ENCODE measurements around the gene KRTAP3-3.

Gene KRTAP3-3

DNA sequence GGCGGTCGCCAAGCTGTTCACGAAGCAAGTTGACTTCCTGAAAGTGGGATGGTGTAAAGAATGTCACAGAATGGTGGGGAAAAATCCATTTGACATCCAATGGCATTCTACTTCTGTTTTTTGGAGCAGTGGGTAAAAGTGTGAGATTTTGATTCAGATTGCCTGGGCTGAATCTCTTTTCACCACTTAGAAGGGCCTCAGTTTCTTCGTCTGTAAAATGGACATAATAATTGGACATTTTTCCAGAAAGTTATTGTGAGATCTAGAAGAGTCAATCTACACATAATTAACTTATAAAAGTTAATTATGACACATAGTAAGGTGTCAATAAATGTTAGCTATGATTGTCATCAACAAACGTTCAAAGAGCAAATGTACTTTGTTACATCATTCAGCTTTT is 12.8 kb downstream of the KRTAP3-3 start:
- peaks cover 2% of the 10 kb centered on the region for H3K27me3 ChIP-seq (ENCODE audit: control insufficient read depth, low read length)
- no peaks in the 10 kb centered on the region for H3F3A ChIP-seq (ENCODE audit: control insufficient read depth, insufficient read depth)
- no peak overlapping the region for H3K27ac ChIP-seq (ENCODE audit: low read depth, low read length)
- TF ChIP-seq, protein P1, sequence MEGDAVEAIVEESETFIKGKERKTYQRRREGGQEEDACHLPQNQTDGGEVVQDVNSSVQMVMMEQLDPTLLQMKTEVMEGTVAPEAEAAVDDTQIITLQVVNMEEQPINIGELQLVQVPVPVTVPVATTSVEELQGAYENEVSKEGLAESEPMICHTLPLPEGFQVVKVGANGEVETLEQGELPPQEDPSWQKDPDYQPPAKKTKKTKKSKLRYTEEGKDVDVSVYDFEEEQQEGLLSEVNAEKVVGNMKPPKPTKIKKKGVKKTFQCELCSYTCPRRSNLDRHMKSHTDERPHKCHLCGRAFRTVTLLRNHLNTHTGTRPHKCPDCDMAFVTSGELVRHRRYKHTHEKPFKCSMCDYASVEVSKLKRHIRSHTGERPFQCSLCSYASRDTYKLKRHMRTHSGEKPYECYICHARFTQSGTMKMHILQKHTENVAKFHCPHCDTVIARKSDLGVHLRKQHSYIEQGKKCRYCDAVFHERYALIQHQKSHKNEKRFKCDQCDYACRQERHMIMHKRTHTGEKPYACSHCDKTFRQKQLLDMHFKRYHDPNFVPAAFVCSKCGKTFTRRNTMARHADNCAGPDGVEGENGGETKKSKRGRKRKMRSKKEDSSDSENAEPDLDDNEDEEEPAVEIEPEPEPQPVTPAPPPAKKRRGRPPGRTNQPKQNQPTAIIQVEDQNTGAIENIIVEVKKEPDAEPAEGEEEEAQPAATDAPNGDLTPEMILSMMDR (IDR thresholded peaks at IDR 0.05; ENCODE audit: low read depth, low read length, poor library complexity, severe bottlenecking): no peak
- TF ChIP-seq EZH2phosphoT487 (IDR thresholded peaks at IDR 0.05; ENCODE audit: borderline replicate concordance, low read length): no peak
- H3K4me3 ChIP-seq (ENCODE audit: low read length): no peak overlapping the region
- no peaks in the 10 kb centered on the region for H3K36me3 ChIP-seq (ENCODE audit: control insufficient read depth, low read length)
- H3K9me2 ChIP-seq (replicated peaks; ENCODE audit: control insufficient read depth, low read length): no peaks in the 10 kb centered on the region
- no peaks in the 10 kb centered on the region for H3K4me1 ChIP-seq (ENCODE audit: control insufficient read depth, low read length)
- no peak overlapping the region for H3K4me2 ChIP-seq (ENCODE audit: low read length)
- no peaks in the 10 kb centered on the region for H3K79me2 ChIP-seq (ENCODE audit: control insufficient read depth, low read length)
- H3K9me3 ChIP-seq (ENCODE audit: control insufficient read depth, insufficient read depth, low read length): no peaks in the 10 kb centered on the region
- H4K20me1 ChIP-seq (ENCODE audit: control insufficient read depth, insufficient read depth, low read depth, low read length): no peaks in the 10 kb centered on the region

DNA sequence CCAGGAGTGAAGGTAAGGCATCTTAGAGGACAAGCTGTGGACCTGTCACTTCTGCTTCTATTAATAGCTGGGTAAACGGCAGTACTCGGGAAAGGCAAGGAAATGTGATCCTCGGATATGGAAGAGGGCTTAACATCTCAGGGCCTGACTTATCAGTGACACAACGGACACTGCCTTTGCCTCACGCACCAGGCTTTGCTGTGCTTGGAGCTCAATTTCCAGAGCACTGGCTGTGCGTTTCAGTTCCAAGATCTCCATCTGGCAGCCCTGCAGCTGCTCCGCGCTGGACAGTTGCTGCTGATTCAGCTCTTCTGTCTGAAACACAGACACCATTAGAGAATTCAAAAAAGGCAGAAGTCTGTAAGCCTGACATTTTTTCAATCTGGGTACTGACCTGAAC is 13.4 kb downstream of the KRTAP3-3 start:
- no peak overlapping the region for H3K27ac ChIP-seq (ENCODE audit: low read depth, low read length)
- no peaks in the 10 kb centered on the region for H3K36me3 ChIP-seq (ENCODE audit: control insufficient read depth, low read length)
- H3K4me3 ChIP-seq (ENCODE audit: low read length): no peak overlapping the region
- no peak overlapping the region for H3K4me2 ChIP-seq (ENCODE audit: low read length)
- peaks cover 2% of the 10 kb centered on the region for H3K27me3 ChIP-seq (ENCODE audit: control insufficient read depth, low read length)
- no peaks in the 10 kb centered on the region for H3K79me2 ChIP-seq (ENCODE audit: control insufficient read depth, low read length)
- H4K20me1 ChIP-seq (ENCODE audit: control insufficient read depth, insufficient read depth, low read depth, low read length): no peaks in the 10 kb centered on the region
- H3K4me1 ChIP-seq (ENCODE audit: control insufficient read depth, low read length): no peaks in the 10 kb centered on the region
- no peaks in the 10 kb centered on the region for H3K9me2 ChIP-seq (replicated peaks; ENCODE audit: control insufficient read depth, low read length)
- no peaks in the 10 kb centered on the region for H3K9me3 ChIP-seq (ENCODE audit: control insufficient read depth, insufficient read depth, low read length)
- TF ChIP-seq EZH2phosphoT487 (IDR thresholded peaks at IDR 0.05; ENCODE audit: borderline replicate concordance, low read length): no peak
- TF ChIP-seq, protein P1 (IDR thresholded peaks at IDR 0.05; ENCODE audit: low read depth, low read length, poor library complexity, severe bottlenecking): no peak
- H3F3A ChIP-seq (ENCODE audit: control insufficient read depth, insufficient read depth): no peaks in the 10 kb centered on the region

DNA sequence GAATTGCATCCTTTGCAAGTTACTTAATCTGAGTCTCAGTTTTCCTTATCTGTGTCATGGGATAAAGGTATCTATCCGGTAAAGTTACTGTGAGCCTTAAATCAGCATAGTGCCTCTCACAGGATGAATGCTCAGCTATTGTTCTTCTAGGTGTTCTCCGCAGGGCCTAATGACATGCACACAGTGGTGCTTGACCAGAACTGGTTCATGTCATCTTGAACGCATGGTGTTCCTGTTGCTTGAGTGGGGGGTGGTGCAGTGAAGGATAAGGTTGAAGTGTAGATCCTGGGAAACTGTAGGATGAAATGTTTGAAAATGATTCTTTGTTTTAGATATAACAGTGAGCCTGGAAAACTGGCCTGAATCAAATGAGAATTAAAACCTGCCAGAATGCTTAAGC is 13.8 kb downstream of the KRTAP3-3 start:
- Histone ChIP-seq H4K20me1 (ENCODE audit: control insufficient read depth, insufficient read depth, low read depth, low read length) (no peaks in the 10 kb centered on the region), H3K27ac (ENCODE audit: low read depth, low read length) (no peak overlapping the region), H3K36me3 (ENCODE audit: control insufficient read depth, low read length) (no peaks in the 10 kb centered on the region), H3K27me3 (ENCODE audit: control insufficient read depth, low read length) (peaks cover 2% of the 10 kb centered on the region), H3K4me1 (ENCODE audit: control insufficient read depth, low read length) (no peaks in the 10 kb centered on the region), H3K4me3 (ENCODE audit: low read length) (no peak overlapping the region), H3K9me2 (replicated peaks; ENCODE audit: control insufficient read depth, low read length) (no peaks in the 10 kb centered on the region), H3K4me2 (ENCODE audit: low read length) (no peak overlapping the region), H3K9me3 (ENCODE audit: control insufficient read depth, insufficient read depth, low read length) (no peaks in the 10 kb centered on the region), H3F3A (ENCODE audit: control insufficient read depth, insufficient read depth) (no peaks in the 10 kb centered on the region), H3K79me2 (ENCODE audit: control insufficient read depth, low read length) (no peaks in the 10 kb centered on the region)
- TF ChIP-seq, protein P1 (IDR thresholded peaks at IDR 0.05; ENCODE audit: low read depth, low read length, poor library complexity, severe bottlenecking): no peak
- no peak for TF ChIP-seq EZH2phosphoT487 (IDR thresholded peaks at IDR 0.05; ENCODE audit: borderline replicate concordance, low read length)

Measured in DOHH2 (cell line).